Measurements from ENCODE around the gene RTEL1. TPM values are rescaled to one million over a fixed set of nuclear protein-coding genes. Genes with fewer than 3 reads are reported as not detected.

Gene RTEL1
- total and polyA plus RNA-seq, 9 of the 15 experiments (the other 6 are each of a cell fraction or from before 2014, with no cell fraction given): 0.36 to 61.0 (median 17.9) TPM

- no peak for TF ChIP-seq REST (IDR thresholded peaks at IDR 0.05; ENCODE audit: borderline replicate concordance)
- TF ChIP-seq REST (CRISPR knock-in tag; IDR thresholded peaks at IDR 0.05; ENCODE audit: low read depth): peak; percentile 8; the same call in 1 of the 2 replicates
Measured at GRCh38 chr20:63642527-63643247, 15.4 kb upstream of the RTEL1 start (continued).
